ENCODE measurements around the gene CD36.

GRCh38 chr7:80682744-80683143 is 44.3 kb downstream of the CD36 start:
- TF ChIP-seq CTCF (IDR thresholded peaks at IDR 0.05) (no peak), POLR2A (IDR thresholded peaks at IDR 0.05) (no peak)

All from transverse colon (tissue), 3 donors.